ENCODE measurements around the gene ERBB4.

Gene ERBB4

DNA sequence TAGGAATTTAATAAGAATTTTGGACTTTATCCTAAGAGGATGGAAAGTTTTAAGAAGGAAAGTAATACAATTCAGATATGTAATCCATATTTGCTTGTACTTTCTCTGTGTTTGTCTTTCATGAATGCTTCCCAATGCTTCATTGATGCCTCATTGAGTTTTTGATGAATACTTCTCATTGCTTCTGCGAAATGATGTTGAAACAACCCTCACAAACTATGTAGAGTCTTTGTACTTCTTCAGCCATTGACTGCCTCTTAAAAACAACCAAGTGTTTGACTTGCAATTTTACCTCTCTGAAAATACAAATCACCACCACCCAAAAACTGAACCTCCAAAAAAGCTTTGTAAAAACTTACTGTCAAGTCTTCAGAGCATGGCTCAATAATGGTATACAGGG lies 424.1 kb downstream of the ERBB4 start:
- H3K9ac ChIP-seq, result no peak overlapping the region
- no peaks in the 10 kb centered on the region for H3K9me3 ChIP-seq (ENCODE audit: control insufficient read depth, low read length)
- no peaks in the 10 kb centered on the region for H3K79me2 ChIP-seq
- H3K4me3 ChIP-seq (ENCODE audit: low read depth, low read length), result no peak overlapping the region
- H2AFZ ChIP-seq, result no peak overlapping the region
- no peak overlapping the region for H3K4me2 ChIP-seq (ENCODE audit: low read length)
- TF ChIP-seq, protein P1, sequence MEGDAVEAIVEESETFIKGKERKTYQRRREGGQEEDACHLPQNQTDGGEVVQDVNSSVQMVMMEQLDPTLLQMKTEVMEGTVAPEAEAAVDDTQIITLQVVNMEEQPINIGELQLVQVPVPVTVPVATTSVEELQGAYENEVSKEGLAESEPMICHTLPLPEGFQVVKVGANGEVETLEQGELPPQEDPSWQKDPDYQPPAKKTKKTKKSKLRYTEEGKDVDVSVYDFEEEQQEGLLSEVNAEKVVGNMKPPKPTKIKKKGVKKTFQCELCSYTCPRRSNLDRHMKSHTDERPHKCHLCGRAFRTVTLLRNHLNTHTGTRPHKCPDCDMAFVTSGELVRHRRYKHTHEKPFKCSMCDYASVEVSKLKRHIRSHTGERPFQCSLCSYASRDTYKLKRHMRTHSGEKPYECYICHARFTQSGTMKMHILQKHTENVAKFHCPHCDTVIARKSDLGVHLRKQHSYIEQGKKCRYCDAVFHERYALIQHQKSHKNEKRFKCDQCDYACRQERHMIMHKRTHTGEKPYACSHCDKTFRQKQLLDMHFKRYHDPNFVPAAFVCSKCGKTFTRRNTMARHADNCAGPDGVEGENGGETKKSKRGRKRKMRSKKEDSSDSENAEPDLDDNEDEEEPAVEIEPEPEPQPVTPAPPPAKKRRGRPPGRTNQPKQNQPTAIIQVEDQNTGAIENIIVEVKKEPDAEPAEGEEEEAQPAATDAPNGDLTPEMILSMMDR (IDR thresholded peaks at IDR 0.05), result no peak
- H3K4me1 ChIP-seq, result no peaks in the 10 kb centered on the region
- H3K27ac ChIP-seq, result no peak overlapping the region
- H3K36me3 ChIP-seq (ENCODE audit: control insufficient read depth, insufficient read depth, low read length), result no peaks in the 10 kb centered on the region
- H3K27me3 ChIP-seq (ENCODE audit: control insufficient read depth, insufficient read depth, low read length), result no peaks in the 10 kb centered on the region

DNA sequence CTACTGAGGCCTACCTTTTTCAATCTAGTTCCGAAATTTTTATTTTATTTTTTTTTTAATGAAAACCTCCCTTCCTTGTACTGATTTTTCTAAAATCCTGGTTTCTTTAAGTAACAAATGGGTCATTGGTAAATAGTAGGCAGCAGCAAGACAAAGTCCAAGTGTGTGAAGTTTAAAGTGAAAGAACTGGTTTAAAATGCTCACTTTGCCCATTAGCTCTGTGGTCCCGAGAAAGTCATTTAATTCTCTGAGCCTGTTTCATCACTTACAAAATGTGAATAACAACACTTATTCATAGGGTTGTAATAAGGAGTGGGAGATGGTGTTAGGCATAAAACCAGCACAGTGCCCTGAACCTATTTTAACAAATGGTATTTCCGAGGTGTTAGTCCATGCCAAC lies 426.2 kb downstream of the ERBB4 start:
- TF ChIP-seq, protein P1 (IDR thresholded peaks at IDR 0.05), result no peak
- H3K4me2 ChIP-seq (ENCODE audit: low read length), result no peak overlapping the region
- no peaks in the 10 kb centered on the region for H3K27me3 ChIP-seq (ENCODE audit: control insufficient read depth, insufficient read depth, low read length)
- H3K36me3 ChIP-seq (ENCODE audit: control insufficient read depth, insufficient read depth, low read length), result no peaks in the 10 kb centered on the region
- no peak overlapping the region for H3K4me3 ChIP-seq (ENCODE audit: low read depth, low read length)
- H3K4me1 ChIP-seq, result no peaks in the 10 kb centered on the region
- no peak overlapping the region for H3K9ac ChIP-seq
- H2AFZ ChIP-seq, result no peak overlapping the region
- no peaks in the 10 kb centered on the region for H3K9me3 ChIP-seq (ENCODE audit: control insufficient read depth, low read length)
- H3K79me2 ChIP-seq, result no peaks in the 10 kb centered on the region
- H3K27ac ChIP-seq, result no peak overlapping the region

DNA sequence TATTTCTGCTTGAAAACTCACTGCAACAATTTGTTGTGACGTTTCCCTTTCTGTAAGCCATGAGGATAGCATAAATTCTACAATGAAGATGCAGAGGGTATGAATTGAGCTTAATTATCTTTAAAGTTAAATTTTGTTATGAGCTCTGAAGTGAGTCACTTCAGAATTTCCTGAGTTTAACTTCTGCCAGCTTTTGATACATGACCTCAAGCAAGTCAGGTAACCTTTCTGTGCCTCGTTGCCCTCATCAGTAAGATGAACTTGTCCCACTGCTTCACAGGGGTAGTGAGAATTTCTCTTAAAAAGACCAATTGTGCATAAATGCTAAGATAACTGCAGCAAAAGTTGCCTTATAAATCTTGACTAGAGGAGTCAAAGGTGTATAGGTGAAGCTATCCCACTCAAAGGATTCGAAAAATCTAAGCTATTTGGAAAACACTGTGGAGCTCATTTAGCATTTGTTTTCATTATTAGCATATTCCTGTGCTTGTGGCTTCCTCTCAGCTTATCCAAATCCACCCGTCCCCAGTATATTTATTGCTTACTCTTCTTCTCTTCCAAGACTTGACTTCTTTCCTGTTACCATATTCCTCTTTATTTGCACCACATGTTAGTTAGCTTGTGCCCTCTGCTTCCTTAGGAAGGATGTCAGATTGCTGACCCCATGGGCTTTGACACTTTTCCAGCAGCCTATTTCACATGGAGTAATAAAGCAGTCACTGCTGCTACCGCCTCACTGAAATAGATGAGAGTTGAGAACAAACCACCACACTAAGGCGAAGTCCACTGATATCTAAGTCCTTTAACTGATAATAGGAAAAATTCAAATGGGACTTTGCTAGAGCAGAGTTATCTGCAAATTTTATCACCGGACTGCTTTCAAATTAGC lies 428.6 kb downstream of the ERBB4 start:
- no peak overlapping the region for H3K4me3 ChIP-seq (ENCODE audit: low read depth, low read length)
- no peaks in the 10 kb centered on the region for H3K4me1 ChIP-seq
- no peaks in the 10 kb centered on the region for H3K27me3 ChIP-seq (ENCODE audit: control insufficient read depth, insufficient read depth, low read length)
- H3K9ac ChIP-seq, result no peak overlapping the region
- H3K27ac ChIP-seq, result no peak overlapping the region
- no peaks in the 10 kb centered on the region for H3K79me2 ChIP-seq
- H2AFZ ChIP-seq, result no peak overlapping the region
- H3K4me2 ChIP-seq (ENCODE audit: low read length), result no peak overlapping the region
- TF ChIP-seq, protein P1 (IDR thresholded peaks at IDR 0.05), result no peak
- H3K9me3 ChIP-seq (ENCODE audit: control insufficient read depth, low read length), result no peaks in the 10 kb centered on the region
- H3K36me3 ChIP-seq (ENCODE audit: control insufficient read depth, insufficient read depth, low read length), result no peaks in the 10 kb centered on the region

DNA sequence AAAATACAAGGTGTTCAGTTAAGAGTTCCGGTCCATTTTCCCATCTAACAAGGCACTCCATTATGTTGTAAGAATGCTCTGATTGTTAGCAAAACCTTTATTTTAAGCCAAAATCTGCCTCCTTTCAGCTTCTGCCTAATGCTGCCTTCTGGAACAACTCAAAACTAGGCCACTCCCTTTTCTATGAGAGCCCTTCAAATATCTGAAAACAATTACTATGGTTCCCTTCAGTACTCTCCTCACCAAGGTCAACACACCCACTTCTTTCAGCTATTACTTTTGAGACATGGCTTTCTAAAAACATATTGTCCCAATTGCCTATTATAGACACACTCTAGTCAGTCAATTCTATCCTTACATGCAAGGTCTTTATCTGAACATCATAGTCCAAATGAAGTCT lies 429.4 kb downstream of the ERBB4 start:
- TF ChIP-seq, protein P1 (IDR thresholded peaks at IDR 0.05), result no peak
- H3K4me3 ChIP-seq (ENCODE audit: low read depth, low read length), result no peak overlapping the region
- H2AFZ ChIP-seq, result no peak overlapping the region
- no peak overlapping the region for H3K9ac ChIP-seq
- no peaks in the 10 kb centered on the region for H3K27me3 ChIP-seq (ENCODE audit: control insufficient read depth, insufficient read depth, low read length)
- no peaks in the 10 kb centered on the region for H3K79me2 ChIP-seq
- H3K9me3 ChIP-seq (ENCODE audit: control insufficient read depth, low read length), result no peaks in the 10 kb centered on the region
- H3K4me1 ChIP-seq, result no peaks in the 10 kb centered on the region
- no peak overlapping the region for H3K27ac ChIP-seq
- no peaks in the 10 kb centered on the region for H3K36me3 ChIP-seq (ENCODE audit: control insufficient read depth, insufficient read depth, low read length)
- H3K4me2 ChIP-seq (ENCODE audit: low read length), result no peak overlapping the region

DNA sequence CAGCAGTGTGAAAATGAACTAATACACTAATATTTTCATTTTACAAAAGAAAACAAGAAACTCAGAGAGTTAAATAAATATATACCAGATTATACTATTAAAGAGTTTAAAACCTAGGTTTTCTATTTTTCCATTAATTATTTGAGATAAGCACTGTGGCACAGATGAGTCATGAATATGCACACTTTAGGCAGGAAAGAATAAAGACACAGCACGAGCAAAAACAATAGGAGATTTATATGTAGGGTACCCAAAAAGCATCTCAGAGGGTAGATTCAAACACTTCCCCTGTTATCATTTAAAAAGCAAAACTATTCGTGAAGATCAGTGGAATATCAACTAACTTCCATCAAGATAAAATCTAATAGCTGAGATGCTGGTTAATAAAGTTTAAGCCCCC lies 430.6 kb downstream of the ERBB4 start:
- Histone ChIP-seq H3K27me3 (ENCODE audit: control insufficient read depth, insufficient read depth, low read length) (no peaks in the 10 kb centered on the region), H3K9ac (no peak overlapping the region), H2AFZ (no peak overlapping the region), H3K4me1 (no peaks in the 10 kb centered on the region), H3K36me3 (ENCODE audit: control insufficient read depth, insufficient read depth, low read length) (no peaks in the 10 kb centered on the region), H3K27ac (no peak overlapping the region), H3K4me3 (ENCODE audit: low read depth, low read length) (no peak overlapping the region), H3K9me3 (ENCODE audit: control insufficient read depth, low read length) (no peaks in the 10 kb centered on the region), H3K4me2 (ENCODE audit: low read length) (no peak overlapping the region), H3K79me2 (no peaks in the 10 kb centered on the region)
- TF ChIP-seq, protein P1 (IDR thresholded peaks at IDR 0.05), result no peak
